Astrocyte (in vitro differentiated cells and primary cell): ENCODE data around the gene TBC1D14. TPM values are rescaled to one million over a fixed set of nuclear protein-coding genes. Genes with fewer than 3 reads are reported as not detected.

Source experiments
- DNase-seq: peaks from one replicate; pipeline ENCODE4 v3.0.0-alpha.2; 2010; ENCODE audit warnings: low read depth
- FAIRE-seq: peaks from 2 replicates; lab custom pipeline; 2011; peaks lifted over from hg19 to GRCh38; lab: Jason Lieb, UNC
- H2AFZ ChIP-seq: 2 replicates; pipeline ENCODE4 v1.6.0; 2012; ENCODE audit warnings: low read depth, low read length, inconsistent platforms
- H3K27ac ChIP-seq: 2 replicates; pipeline ENCODE4 v1.5.1; 2011; ENCODE audit warnings: low read depth, low read length, inconsistent platforms
- H3K27me3 ChIP-seq: 2 replicates; pipeline ENCODE4 v1.6.0; 2011; ENCODE audit warnings: low read length, inconsistent platforms; ENCODE audit not compliant: insufficient read depth
- H3K36me3 ChIP-seq: 2 replicates; pipeline ENCODE4 v1.5.1; 2011; ENCODE audit warnings: low read length, inconsistent platforms; ENCODE audit not compliant: insufficient read depth
- H3K4me1 ChIP-seq: 2 replicates; pipeline ENCODE4 v1.5.1; 2011; ENCODE audit warnings: low read length, inconsistent platforms; ENCODE audit not compliant: insufficient read depth
- H3K4me2 ChIP-seq: 2 replicates; pipeline ENCODE4 v1.6.0; 2012; ENCODE audit warnings: low read length, inconsistent platforms
- H3K4me3 ChIP-seq: 2 replicates; pipeline ENCODE4 v1.5.1; 2011; ENCODE audit warnings: low read depth, mild to moderate bottlenecking, low read length, inconsistent platforms; ENCODE audit not compliant: insufficient read depth
- H3K79me2 ChIP-seq: 2 replicates; pipeline ENCODE4 v1.6.0; 2012; ENCODE audit warnings: mild to moderate bottlenecking, low read length, inconsistent platforms; ENCODE audit not compliant: insufficient read depth
- H3K9ac ChIP-seq: 2 replicates; pipeline ENCODE4 v1.6.0; 2012; ENCODE audit warnings: mild to moderate bottlenecking, low read length, inconsistent platforms
- H3K9me3 ChIP-seq: 2 replicates; pipeline ENCODE4 v1.5.1; 2012; ENCODE audit warnings: low read depth, mild to moderate bottlenecking, low read length, inconsistent platforms; ENCODE audit not compliant: insufficient read depth
- H4K20me1 ChIP-seq: 2 replicates; pipeline ENCODE4 v1.6.0; 2012; ENCODE audit warnings: low read length, inconsistent platforms; ENCODE audit not compliant: insufficient read depth
- H3K27ac Mint-ChIP-seq: one replicate; pipeline ENCODE4 v1.8.0; 2021; ENCODE audit warnings: mild to moderate bottlenecking, mixed read lengths; ENCODE audit not compliant: unreplicated experiment
- H3K27me3 Mint-ChIP-seq: one replicate; pipeline ENCODE4 v1.8.0; 2021; ENCODE audit warnings: low read depth, mixed read lengths; ENCODE audit not compliant: unreplicated experiment
- H3K36me3 Mint-ChIP-seq: one replicate; pipeline ENCODE4 v1.8.0; 2021; ENCODE audit warnings: low read depth, mixed read lengths; ENCODE audit not compliant: unreplicated experiment
- H3K4me1 Mint-ChIP-seq: one replicate; pipeline ENCODE4 v1.8.0; 2021; ENCODE audit warnings: low read depth, mixed read lengths; ENCODE audit not compliant: unreplicated experiment
- H3K4me3 Mint-ChIP-seq: one replicate; pipeline ENCODE4 v1.8.0; 2021; ENCODE audit warnings: mild to moderate bottlenecking, moderate library complexity, mixed read lengths; ENCODE audit not compliant: unreplicated experiment
- H3K9me3 Mint-ChIP-seq: one replicate; pipeline ENCODE4 v1.8.0; 2021; ENCODE audit warnings: mild to moderate bottlenecking, mixed read lengths; ENCODE audit not compliant: unreplicated experiment
- CTCF ChIP-seq: IDR thresholded peaks from 2 replicates; pipeline ENCODE4 v1.5.1; 2011; ENCODE audit warnings: low read depth, mild to moderate bottlenecking, inconsistent platforms, low read length, moderate library complexity; ENCODE audit not compliant: insufficient read depth
- EZH2 ChIP-seq: IDR thresholded peaks from 2 replicates; pipeline ENCODE4 v1.6.1; 2012; ENCODE audit warnings: mild to moderate bottlenecking, low read length, inconsistent platforms; ENCODE audit not compliant: insufficient read depth
- total RNA-seq: library from RNA; stranded (reverse); gene quantifications from 2 replicates; pipeline ENCODE4 v1.2.1, GENCODE V29; 2021

TBC1D14 gene
- total RNA-seq, 1 donor from 2014 or later, result 30.4 TPM

- Histone ChIP-seq H3K36me3 (no peaks in the 10 kb centered on the region), H3K27me3 (no peaks in the 10 kb centered on the region), H3K9me3 (no peaks in the 10 kb centered on the region), H3K4me2 (peak overlapping the region; percentile 76), H3K9ac (peak overlapping the region; percentile 49), H3K4me1 (peaks cover 22% of the 10 kb centered on the region), H3K27ac (peak overlapping the region; percentile 31), H3K4me3 (no peak overlapping the region), H3K79me2 (peaks cover 7% of the 10 kb centered on the region), H2AFZ (no peak overlapping the region), H4K20me1 (peaks cover 29% of the 10 kb centered on the region)
- Mint-ChIP-seq H3K4me1 (peaks cover 48% of the 10 kb centered on the region), H3K36me3 (no peaks in the 10 kb centered on the region), H3K4me3 (peak overlapping the region; percentile 55), H3K27ac (peak overlapping the region; percentile 94), H3K9me3 (no peaks in the 10 kb centered on the region), H3K27me3 (no peaks in the 10 kb centered on the region)
- TF ChIP-seq CTCF (no peak), EZH2 (no peak)
- FAIRE-seq, result peak; percentile 96
- peak; percentile 93 for DNase-seq
These were observed 32.7 kb downstream of the TBC1D14 start for GRCh38 chr4:6942238-6942800.

DNA sequence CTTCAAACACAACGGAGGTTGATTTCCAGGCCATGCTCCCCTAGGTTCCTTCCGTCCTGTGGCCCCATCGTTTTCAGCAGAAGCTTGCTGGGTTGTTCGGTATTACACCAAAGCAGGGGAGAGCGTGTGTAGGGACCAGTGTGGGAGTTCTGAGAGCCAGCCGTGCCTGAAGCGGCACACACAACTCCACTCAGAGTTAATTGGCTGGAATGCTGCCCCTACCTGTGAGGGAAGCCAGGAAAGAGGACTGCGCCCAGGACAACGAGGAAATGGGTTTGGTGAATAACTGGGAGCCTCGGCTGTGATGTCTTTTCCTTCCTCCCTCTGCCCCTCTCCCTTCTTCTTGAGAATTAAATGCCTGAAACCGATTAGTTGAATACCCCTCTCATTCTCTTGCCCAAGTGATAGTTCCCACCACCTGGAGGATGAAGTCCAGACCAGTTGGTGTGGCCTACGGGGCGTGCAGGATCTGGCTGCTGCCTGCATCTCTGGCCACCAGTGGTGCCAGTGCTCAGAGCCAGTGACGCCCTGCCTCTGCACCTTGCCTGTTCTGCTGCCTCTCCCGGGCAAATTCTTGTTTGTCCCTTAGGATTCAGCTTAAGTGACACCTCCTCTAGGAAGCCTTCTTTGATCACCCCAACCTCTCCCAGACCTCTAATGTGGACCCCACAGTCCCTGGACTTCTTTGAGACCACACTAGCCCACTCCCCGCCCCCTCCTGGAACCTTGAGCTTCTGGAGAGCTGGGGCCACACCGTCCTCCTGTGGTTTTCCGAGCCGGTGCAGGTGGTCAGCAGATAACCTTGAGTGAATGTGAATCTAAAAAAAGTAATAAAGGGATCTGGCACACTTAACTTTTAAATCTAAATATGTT, 33.6 kb downstream of the TBC1D14 start:
- Mint-ChIP-seq H3K4me3 (peak overlapping the region; percentile 7), H3K9me3 (no peaks in the 10 kb centered on the region), H3K27ac (peak overlapping the region; percentile 94), H3K27me3 (no peaks in the 10 kb centered on the region), H3K4me1 (peaks cover 52% of the 10 kb centered on the region), H3K36me3 (peaks cover 3% of the 10 kb centered on the region)
- Histone ChIP-seq H3K36me3 (no peaks in the 10 kb centered on the region), H4K20me1 (peaks cover 22% of the 10 kb centered on the region), H3K27me3 (no peaks in the 10 kb centered on the region), H3K79me2 (peaks cover 7% of the 10 kb centered on the region), H3K4me3 (no peak overlapping the region), H3K9ac (no peak overlapping the region), H3K4me1 (peaks cover 22% of the 10 kb centered on the region), H3K4me2 (peak overlapping the region; percentile 76), H3K9me3 (no peaks in the 10 kb centered on the region), H3K27ac (no peak overlapping the region), H2AFZ (no peak overlapping the region)
- no peak for TF ChIP-seq CTCF
- TF ChIP-seq EZH2, result no peak
- no peak for FAIRE-seq
- DNase-seq, result no peak

DNA sequence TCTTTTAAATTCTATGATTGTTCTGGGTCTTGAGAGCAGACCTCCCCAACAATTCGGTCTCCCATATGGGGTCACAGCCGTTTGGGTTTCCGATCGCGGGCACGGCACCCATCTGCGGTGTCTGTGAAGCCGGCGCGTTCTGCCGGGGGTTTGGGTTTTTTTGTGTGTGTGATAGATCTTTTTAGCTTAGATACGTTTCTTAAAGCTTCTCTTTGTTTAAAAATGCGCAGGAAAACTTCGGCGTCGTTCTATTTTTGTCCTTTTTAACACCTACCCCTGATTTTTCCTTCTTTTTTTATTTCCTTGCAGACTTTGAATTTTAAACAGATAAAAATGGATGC, 34.2 kb downstream of the TBC1D14 start:
- no peaks in the 10 kb centered on the region for H3K27me3 Mint-ChIP-seq
- no peak overlapping the region for H2AFZ ChIP-seq
- no peak overlapping the region for H3K27ac ChIP-seq

More for the DNA sequence above, 34.2 kb downstream of the TBC1D14 start:
- H3K9me3 Mint-ChIP-seq, result no peaks in the 10 kb centered on the region
- H3K9ac ChIP-seq, result no peak overlapping the region
- H4K20me1 ChIP-seq, result peaks cover 17% of the 10 kb centered on the region
- H3K36me3 ChIP-seq, result no peaks in the 10 kb centered on the region
- TF ChIP-seq CTCF, result no peak
- no peak for TF ChIP-seq EZH2
- H3K4me1 ChIP-seq, result peaks cover 22% of the 10 kb centered on the region
- no peak overlapping the region for H3K4me3 ChIP-seq
- H3K36me3 Mint-ChIP-seq, result peaks cover 3% of the 10 kb centered on the region
- no peak for FAIRE-seq
- no peak overlapping the region for H3K4me3 Mint-ChIP-seq
- H3K27me3 ChIP-seq, result no peaks in the 10 kb centered on the region
- H3K4me2 ChIP-seq, result no peak overlapping the region
- peaks cover 7% of the 10 kb centered on the region for H3K79me2 ChIP-seq
- peaks cover 50% of the 10 kb centered on the region for H3K4me1 Mint-ChIP-seq
- no peak overlapping the region for H3K27ac Mint-ChIP-seq
- H3K9me3 ChIP-seq, result no peaks in the 10 kb centered on the region
- no peak for DNase-seq
